WTC11 (cell line): Measurements from ENCODE around the gene TTLL10.

Experiments
- SP1 ChIP-seq: sonication (generic); formaldehyde crosslinking; conservative IDR thresholded peaks from 2 replicates; pipeline ENCODE4 v1.8.1; 2022; ENCODE audit warnings: missing genetic modification reagents
- ZNF121 ChIP-seq: sonication (generic); formaldehyde crosslinking; IDR thresholded peaks from 2 replicates; pipeline ENCODE4 v1.8.0; 2023; ENCODE audit warnings: missing genetic modification reagents
- TF ChIP-seq, protein P1 (sequence below): fragments of 200-600 bp; IDR thresholded peaks from 2 replicates; pipeline ENCODE4 v1.8.0; 2022; ENCODE audit warnings: antibody characterized with exemption
- TF ChIP-seq, protein P2 (sequence below): sonication (generic); formaldehyde crosslinking; IDR thresholded peaks from 2 replicates; pipeline ENCODE4 v1.8.0; 2023; ENCODE audit warnings: missing genetic modification reagents, mild to moderate bottlenecking, borderline replicate concordance
- TF ChIP-seq, protein P3 (sequence below): sonication (generic); formaldehyde crosslinking; IDR thresholded peaks from 2 replicates; pipeline ENCODE4 v1.8.0; 2022; ENCODE audit warnings: missing genetic modification reagents

DNA sequence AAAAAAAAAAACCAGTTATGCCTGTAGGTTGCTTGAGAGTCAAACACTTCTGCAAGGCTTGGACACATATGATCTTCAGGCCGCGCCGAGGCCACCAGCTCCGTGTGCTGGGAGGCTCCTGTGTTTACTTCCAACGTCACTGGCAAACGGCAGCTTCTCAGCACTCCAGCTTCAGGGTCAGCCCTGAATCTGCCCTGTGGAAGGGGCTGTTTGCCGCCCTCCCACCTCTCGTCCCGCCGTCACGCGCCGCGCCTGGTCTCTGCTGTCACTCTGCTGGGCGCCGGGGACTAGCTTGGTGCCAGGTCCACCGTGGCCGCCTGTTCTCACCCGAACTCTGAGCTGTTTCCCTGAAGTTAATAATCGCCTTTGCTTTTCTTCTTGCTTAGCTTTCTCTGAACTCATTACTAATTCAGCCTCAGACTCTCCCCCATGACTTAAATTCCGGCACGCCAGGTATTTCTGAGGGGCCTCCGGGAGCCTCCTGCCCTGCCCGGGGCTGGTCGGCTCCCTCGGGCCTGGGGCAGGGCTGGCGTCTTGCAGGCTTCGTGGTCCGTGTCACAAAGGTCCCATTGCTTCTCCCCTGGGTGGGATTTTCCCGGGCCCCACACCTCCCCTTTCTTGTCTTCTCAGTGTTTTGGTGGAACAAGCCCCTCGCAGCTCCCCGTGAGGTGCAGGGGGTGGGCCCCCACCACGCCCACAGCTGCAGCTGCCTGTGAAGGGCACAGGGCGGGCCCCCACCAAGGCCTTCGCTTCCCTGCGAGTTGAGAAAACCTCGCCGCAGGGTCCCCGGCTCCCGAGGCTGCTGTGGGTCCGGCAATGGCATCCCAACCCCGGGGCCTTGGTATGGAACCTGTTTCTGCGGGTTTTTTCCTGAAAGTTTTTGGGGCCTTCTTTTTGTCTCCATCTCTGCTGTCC lies 43.2 kb upstream of the TTLL10 start:
- TF ChIP-seq, protein P1, sequence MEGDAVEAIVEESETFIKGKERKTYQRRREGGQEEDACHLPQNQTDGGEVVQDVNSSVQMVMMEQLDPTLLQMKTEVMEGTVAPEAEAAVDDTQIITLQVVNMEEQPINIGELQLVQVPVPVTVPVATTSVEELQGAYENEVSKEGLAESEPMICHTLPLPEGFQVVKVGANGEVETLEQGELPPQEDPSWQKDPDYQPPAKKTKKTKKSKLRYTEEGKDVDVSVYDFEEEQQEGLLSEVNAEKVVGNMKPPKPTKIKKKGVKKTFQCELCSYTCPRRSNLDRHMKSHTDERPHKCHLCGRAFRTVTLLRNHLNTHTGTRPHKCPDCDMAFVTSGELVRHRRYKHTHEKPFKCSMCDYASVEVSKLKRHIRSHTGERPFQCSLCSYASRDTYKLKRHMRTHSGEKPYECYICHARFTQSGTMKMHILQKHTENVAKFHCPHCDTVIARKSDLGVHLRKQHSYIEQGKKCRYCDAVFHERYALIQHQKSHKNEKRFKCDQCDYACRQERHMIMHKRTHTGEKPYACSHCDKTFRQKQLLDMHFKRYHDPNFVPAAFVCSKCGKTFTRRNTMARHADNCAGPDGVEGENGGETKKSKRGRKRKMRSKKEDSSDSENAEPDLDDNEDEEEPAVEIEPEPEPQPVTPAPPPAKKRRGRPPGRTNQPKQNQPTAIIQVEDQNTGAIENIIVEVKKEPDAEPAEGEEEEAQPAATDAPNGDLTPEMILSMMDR = no peak
- TF ChIP-seq, protein P2, sequence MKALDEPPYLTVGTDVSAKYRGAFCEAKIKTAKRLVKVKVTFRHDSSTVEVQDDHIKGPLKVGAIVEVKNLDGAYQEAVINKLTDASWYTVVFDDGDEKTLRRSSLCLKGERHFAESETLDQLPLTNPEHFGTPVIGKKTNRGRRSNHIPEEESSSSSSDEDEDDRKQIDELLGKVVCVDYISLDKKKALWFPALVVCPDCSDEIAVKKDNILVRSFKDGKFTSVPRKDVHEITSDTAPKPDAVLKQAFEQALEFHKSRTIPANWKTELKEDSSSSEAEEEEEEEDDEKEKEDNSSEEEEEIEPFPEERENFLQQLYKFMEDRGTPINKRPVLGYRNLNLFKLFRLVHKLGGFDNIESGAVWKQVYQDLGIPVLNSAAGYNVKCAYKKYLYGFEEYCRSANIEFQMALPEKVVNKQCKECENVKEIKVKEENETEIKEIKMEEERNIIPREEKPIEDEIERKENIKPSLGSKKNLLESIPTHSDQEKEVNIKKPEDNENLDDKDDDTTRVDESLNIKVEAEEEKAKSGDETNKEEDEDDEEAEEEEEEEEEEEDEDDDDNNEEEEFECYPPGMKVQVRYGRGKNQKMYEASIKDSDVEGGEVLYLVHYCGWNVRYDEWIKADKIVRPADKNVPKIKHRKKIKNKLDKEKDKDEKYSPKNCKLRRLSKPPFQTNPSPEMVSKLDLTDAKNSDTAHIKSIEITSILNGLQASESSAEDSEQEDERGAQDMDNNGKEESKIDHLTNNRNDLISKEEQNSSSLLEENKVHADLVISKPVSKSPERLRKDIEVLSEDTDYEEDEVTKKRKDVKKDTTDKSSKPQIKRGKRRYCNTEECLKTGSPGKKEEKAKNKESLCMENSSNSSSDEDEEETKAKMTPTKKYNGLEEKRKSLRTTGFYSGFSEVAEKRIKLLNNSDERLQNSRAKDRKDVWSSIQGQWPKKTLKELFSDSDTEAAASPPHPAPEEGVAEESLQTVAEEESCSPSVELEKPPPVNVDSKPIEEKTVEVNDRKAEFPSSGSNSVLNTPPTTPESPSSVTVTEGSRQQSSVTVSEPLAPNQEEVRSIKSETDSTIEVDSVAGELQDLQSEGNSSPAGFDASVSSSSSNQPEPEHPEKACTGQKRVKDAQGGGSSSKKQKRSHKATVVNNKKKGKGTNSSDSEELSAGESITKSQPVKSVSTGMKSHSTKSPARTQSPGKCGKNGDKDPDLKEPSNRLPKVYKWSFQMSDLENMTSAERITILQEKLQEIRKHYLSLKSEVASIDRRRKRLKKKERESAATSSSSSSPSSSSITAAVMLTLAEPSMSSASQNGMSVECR (CRISPR knock-in tag) = no peak
- TF ChIP-seq SP1 (no peak), ZNF121 (CRISPR knock-in tag) (no peak)
- TF ChIP-seq, protein P3, sequence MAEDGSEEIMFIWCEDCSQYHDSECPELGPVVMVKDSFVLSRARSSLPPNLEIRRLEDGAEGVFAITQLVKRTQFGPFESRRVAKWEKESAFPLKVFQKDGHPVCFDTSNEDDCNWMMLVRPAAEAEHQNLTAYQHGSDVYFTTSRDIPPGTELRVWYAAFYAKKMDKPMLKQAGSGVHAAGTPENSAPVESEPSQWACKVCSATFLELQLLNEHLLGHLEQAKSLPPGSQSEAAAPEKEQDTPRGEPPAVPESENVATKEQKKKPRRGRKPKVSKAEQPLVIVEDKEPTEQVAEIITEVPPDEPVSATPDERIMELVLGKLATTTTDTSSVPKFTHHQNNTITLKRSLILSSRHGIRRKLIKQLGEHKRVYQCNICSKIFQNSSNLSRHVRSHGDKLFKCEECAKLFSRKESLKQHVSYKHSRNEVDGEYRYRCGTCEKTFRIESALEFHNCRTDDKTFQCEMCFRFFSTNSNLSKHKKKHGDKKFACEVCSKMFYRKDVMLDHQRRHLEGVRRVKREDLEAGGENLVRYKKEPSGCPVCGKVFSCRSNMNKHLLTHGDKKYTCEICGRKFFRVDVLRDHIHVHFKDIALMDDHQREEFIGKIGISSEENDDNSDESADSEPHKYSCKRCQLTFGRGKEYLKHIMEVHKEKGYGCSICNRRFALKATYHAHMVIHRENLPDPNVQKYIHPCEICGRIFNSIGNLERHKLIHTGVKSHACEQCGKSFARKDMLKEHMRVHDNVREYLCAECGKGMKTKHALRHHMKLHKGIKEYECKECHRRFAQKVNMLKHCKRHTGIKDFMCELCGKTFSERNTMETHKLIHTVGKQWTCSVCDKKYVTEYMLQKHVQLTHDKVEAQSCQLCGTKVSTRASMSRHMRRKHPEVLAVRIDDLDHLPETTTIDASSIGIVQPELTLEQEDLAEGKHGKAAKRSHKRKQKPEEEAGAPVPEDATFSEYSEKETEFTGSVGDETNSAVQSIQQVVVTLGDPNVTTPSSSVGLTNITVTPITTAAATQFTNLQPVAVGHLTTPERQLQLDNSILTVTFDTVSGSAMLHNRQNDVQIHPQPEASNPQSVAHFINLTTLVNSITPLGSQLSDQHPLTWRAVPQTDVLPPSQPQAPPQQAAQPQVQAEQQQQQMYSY (CRISPR knock-in tag) = no peak
